GM19438 (cell line): ENCODE results near the gene ELK3.
"Not testable (repeated sequence)": the region's sequence is repeated elsewhere in the genome, so short reads cannot be mapped to it uniquely, and the experiment has no call there.

Experiments used
- ATAC-seq: cut with Tn5 transposase; IDR thresholded peaks from one replicate; pipeline ENCODE4 v1.9.1; 2021; ENCODE audit warnings: low read depth; ENCODE audit not compliant: unreplicated experiment

The ELK3 gene

DNA sequence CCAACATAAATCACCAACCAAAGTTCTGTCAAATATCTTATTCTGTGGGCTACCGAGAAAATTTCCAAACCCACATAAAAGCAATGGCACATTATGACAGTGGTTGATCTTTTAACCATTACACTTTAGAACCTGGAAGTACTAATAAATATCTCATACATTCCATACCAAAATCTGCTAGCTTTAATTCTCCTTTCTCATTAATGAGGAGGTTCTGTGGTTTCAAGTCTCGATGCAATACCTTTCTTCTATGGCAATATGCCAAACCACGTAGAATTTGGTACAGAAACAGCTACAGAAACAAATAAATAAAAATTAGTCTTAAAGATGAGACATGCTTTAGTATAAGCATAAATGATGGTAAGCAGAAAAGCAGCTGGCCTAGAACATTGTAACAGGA lies 100.7 kb downstream of the ELK3 start:
- ATAC-seq: no peak

- ATAC-seq: no peak
These were observed 101.5 kb downstream of the ELK3 start for GRCh38 chr12:96295532-96296160.

DNA sequence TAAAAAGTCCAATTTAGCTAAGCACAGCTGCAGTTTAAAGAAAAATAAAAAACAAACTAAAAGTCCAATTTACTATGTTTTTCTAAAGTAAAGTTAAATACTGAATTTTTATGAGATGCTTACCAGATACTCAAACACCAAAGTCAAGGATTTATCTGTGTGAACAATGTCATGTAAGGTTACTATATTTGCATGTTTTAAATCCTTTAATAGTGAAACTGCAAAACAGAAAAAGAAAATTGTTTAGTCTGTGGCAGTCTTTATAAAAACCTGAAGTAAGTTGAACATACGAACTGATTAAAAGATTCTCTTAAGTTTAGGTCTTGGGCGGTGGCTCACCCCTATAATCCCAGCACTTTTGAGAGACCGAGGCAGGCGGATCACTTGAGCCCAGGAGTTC lies 103.3 kb downstream of the ELK3 start:
- no peak for ATAC-seq

GRCh38 chr12:96300064-96300463 lies 105.9 kb downstream of the ELK3 start:
- no peak for ATAC-seq

- ATAC-seq: no peak
These were observed 107.6 kb downstream of the ELK3 start for GRCh38 chr12:96301732-96302131.

- ATAC-seq: no peak
These were observed 108.6 kb downstream of the ELK3 start for GRCh38 chr12:96302687-96303310.

- no peak for ATAC-seq
These were observed 109.5 kb downstream of the ELK3 start for GRCh38 chr12:96303653-96304052.

DNA sequence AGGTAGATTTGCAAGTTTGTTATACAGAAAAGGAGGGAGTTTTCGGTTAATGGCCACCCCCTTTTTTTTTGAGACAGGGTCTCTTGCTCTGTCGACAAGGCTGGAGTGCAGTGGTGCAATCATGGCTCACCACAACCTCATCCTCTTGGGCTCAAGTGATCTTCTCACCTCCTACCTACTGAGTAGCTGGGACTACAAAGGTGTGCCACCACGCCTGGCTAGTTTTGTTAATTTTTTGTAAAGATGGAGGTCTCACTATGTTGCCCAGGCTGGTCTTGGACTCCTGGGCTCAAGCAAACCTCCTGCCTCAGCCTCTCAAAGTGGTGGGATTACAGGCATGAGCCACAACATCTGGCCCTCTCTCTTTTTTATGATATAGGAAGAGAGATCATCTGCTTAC lies 111.5 kb downstream of the ELK3 start:
- ATAC-seq: no peak

- ATAC-seq: no peak
These were observed 114.7 kb downstream of the ELK3 start for GRCh38 chr12:96308881-96309280.

- ATAC-seq: no peak
These were observed 115.9 kb downstream of the ELK3 start for GRCh38 chr12:96310067-96310466.

DNA sequence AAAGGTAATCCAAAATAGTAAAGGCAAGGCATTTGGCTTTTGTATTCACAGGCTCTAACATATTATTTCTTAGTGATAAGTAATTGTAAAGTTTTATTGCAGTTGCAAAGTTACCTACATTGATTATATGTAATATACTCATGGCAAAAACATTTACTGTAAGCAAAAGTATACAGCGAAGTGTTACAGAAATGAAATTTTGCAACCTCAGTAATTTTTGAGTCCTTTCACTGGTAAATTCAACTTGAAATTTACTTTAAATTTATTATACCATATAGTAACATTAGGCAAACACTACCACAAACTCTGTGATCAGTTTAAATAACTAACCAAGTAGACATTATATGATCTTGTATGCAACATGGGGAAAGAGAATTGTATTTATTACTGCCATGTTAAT lies 117.0 kb downstream of the ELK3 start:
- no peak for ATAC-seq

GRCh38 chr12:96313606-96314005 lies 119.4 kb downstream of the ELK3 start:
- ATAC-seq: no peak

DNA sequence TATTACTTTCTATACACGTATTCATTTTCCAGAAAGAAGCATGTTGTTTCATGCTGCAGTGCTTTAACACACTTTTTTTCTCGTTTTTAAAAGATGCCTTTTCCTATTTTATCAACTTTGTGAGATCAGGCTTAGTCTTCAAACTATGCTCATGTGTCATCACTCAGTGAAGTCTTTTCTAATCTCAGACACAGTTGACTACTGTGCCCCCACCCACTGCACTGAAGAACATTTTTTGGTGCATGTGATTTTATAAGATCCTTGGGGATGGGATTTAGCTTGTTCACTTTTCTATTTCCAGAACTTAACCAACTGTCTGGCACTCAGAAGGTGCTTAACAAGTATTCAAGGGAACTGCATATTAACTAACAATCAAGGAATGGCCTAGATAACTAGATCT lies 120.5 kb downstream of the ELK3 start:
- ATAC-seq: no peak

- not testable (repeated sequence) for ATAC-seq
These were observed 121.7 kb downstream of the ELK3 start for GRCh38 chr12:96315741-96316481.

DNA sequence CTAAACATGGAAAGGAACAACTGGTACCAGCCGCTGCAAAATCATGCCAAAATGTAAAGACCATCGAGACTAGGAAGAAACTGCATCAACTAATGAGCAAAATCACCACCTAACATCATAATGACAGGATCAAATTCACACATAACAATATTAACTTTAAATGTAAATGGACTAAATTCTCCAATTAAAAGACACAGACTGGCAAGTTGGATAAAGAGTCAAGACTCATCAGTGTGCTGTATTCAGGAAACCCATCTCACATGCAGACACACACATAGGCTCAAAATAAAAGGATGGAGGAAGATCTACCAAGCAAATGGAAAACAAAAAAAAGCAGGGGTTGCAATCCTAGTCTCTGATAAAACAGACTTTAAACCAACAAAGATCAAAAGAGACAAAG lies 123.6 kb downstream of the ELK3 start:
- ATAC-seq: not testable (repeated sequence)
